Activated B cell treated with CpG ODN at 0.5 μM for 24 hours (primary cell): Measurements from ENCODE around the gene MCC. TPM values are rescaled to one million over a fixed set of nuclear protein-coding genes. Genes with fewer than 3 reads are reported as not detected.

Experiments used
- ATAC-seq: fragments of 200-7000 bp; cut with Tn5 transposase; one replicate; pipeline ENCODE4 v1.10.0; 2021; ENCODE audit warnings: low read depth, mild to moderate bottlenecking, moderate library complexity
- CTCF ChIA-PET: fragments of 350-600 bp; sonication (Branson Sonifier 250); formaldehyde crosslinking; loops from one replicate; lab custom pipeline; 2021; ENCODE audit warnings: antibody characterized with exemption; lab: Charles Lee
- POLR2A ChIA-PET: fragments of 350-600 bp; sonication (Branson Sonifier 250); formaldehyde crosslinking; loops from one replicate; lab custom pipeline; 2021; ENCODE audit warnings: antibody characterized with exemption; lab: Charles Lee
- DNase-seq: peaks from one replicate; pipeline ENCODE4 v3.0.0; 2022
- H3K27ac Mint-ChIP-seq: one replicate; pipeline ENCODE4 v1.8.0; 2020; ENCODE audit warnings: mixed read lengths
- H3K27me3 Mint-ChIP-seq: one replicate; pipeline ENCODE4 v1.8.0; 2021; ENCODE audit warnings: mixed read lengths
- H3K36me3 Mint-ChIP-seq: one replicate; pipeline ENCODE4 v1.8.0; 2021; ENCODE audit warnings: low read depth, mixed read lengths
- H3K4me1 Mint-ChIP-seq: one replicate; pipeline ENCODE4 v1.8.0; 2021; ENCODE audit warnings: mixed read lengths
- H3K4me3 Mint-ChIP-seq: one replicate; pipeline ENCODE4 v1.8.0; 2020; ENCODE audit warnings: mild to moderate bottlenecking, mixed read lengths
- H3K9me3 Mint-ChIP-seq: one replicate; pipeline ENCODE4 v1.8.0; 2020; ENCODE audit warnings: mixed read lengths
- CTCF ChIP-seq: fragments of 200-600 bp; IDR thresholded peaks from one replicate; pipeline ENCODE4 v1.8.0; 2022; ENCODE audit warnings: antibody characterized with exemption, mild to moderate bottlenecking
- intact Hi-C: fragments of 100-400 bp; cut with micrococcal nuclease; formaldehyde crosslinking; loops from one replicate; pipeline ENCODE4 v1.15.1; 2024
- total RNA-seq: library from RNA; stranded (reverse); gene quantifications from 2 replicates; pipeline ENCODE4 v1.2.3, GENCODE V29; 2022

MCC gene
- total RNA-seq, 1 donor from 2014 or later: 0.22 TPM

- H3K4me3 Mint-ChIP-seq: no peak overlapping the region
- no peak overlapping the region for H3K27ac Mint-ChIP-seq
- no peak for ATAC-seq
- H3K36me3 Mint-ChIP-seq: no peaks in the 10 kb centered on the region
- ChIA-PET CTCF (no interaction called here), POLR2A (no interaction called here)
- no peaks in the 10 kb centered on the region for H3K27me3 Mint-ChIP-seq
- no peak for TF ChIP-seq CTCF
- intact Hi-C loops: no loop called here
- H3K4me1 Mint-ChIP-seq: no peaks in the 10 kb centered on the region
- H3K9me3 Mint-ChIP-seq: peaks cover 2% of the 10 kb centered on the region
- DNase-seq: no peak
Observed at GRCh38 chr5:113194591-113194990, 293.7 kb downstream of the MCC start.

- H3K4me1 Mint-ChIP-seq: no peaks in the 10 kb centered on the region
- DNase-seq (no peak), ATAC-seq (no peak)
- H3K36me3 Mint-ChIP-seq: no peaks in the 10 kb centered on the region
- intact Hi-C loops: no loop called here
- H3K9me3 Mint-ChIP-seq: peaks cover 2% of the 10 kb centered on the region
- ChIA-PET CTCF (no interaction called here), POLR2A (no interaction called here)
- no peak overlapping the region for H3K4me3 Mint-ChIP-seq
- H3K27me3 Mint-ChIP-seq: no peaks in the 10 kb centered on the region
- H3K27ac Mint-ChIP-seq: no peak overlapping the region
- TF ChIP-seq CTCF: no peak
Observed at GRCh38 chr5:113194125-113194524, 294.1 kb downstream of the MCC start.

- Mint-ChIP-seq H3K27me3 (no peaks in the 10 kb centered on the region), H3K4me3 (no peak overlapping the region), H3K27ac (no peak overlapping the region), H3K4me1 (no peaks in the 10 kb centered on the region), H3K36me3 (no peaks in the 10 kb centered on the region), H3K9me3 (peaks cover 2% of the 10 kb centered on the region)
- intact Hi-C loops: no loop called here
- ChIA-PET CTCF (no interaction called here), POLR2A (no interaction called here)
- ATAC-seq: no peak
- TF ChIP-seq CTCF: no peak
- DNase-seq: no peak
Observed at GRCh38 chr5:113193311-113193978, 294.8 kb downstream of the MCC start.

- CTCF ChIA-PET: no interaction called here
- DNase-seq (no peak), ATAC-seq (no peak)
- intact Hi-C loops: no loop called here
- Mint-ChIP-seq H3K9me3 (peaks cover 2% of the 10 kb centered on the region), H3K36me3 (no peaks in the 10 kb centered on the region), H3K27ac (no peak overlapping the region), H3K27me3 (no peaks in the 10 kb centered on the region), H3K4me1 (peaks cover 4% of the 10 kb centered on the region), H3K4me3 (no peak overlapping the region)
- POLR2A ChIA-PET: no interaction called here
- no peak for TF ChIP-seq CTCF
Observed at GRCh38 chr5:113192541-113192940, 295.7 kb downstream of the MCC start.

GRCh38 chr5:113190347-113190746 lies 297.9 kb downstream of the MCC start:
- Mint-ChIP-seq H3K9me3 (peaks cover 2% of the 10 kb centered on the region), H3K27me3 (no peaks in the 10 kb centered on the region), H3K4me3 (no peak overlapping the region), H3K27ac (no peak overlapping the region), H3K4me1 (peaks cover 4% of the 10 kb centered on the region), H3K36me3 (no peaks in the 10 kb centered on the region)
- ATAC-seq (no peak), DNase-seq (no peak)
- ChIA-PET POLR2A (no interaction called here), CTCF (no interaction called here)
- no peak for TF ChIP-seq CTCF
- intact Hi-C loops: no loop called here
